Nephron (organoid): ENCODE results near the gene FYCO1.

Source experiments
- H3K27ac Mint-ChIP-seq, 3 experiments: 2 replicates each; pipeline ENCODE4 v1.8.0; 2020; ENCODE audit warnings: mixed read lengths in 3 of 3, mild to moderate bottlenecking in 2 of 3, moderate library complexity in 1 of 3
- H3K27me3 Mint-ChIP-seq: 2 replicates; pipeline ENCODE4 v1.8.0; 2021; ENCODE audit warnings: low read depth, mild to moderate bottlenecking, moderate library complexity, mixed read lengths
- H3K36me3 Mint-ChIP-seq: 2 replicates; pipeline ENCODE4 v1.8.0; 2020; ENCODE audit warnings: low read depth, mixed read lengths
- H3K4me1 Mint-ChIP-seq: 2 replicates; pipeline ENCODE4 v1.8.0; 2020; ENCODE audit warnings: mixed read lengths
- H3K4me3 Mint-ChIP-seq, 3 experiments: 2 replicates each; pipeline ENCODE4 v1.8.0; 2020; ENCODE audit warnings: mild to moderate bottlenecking in 3 of 3, mixed read lengths in 3 of 3, moderate library complexity in 2 of 3
- H3K9me3 Mint-ChIP-seq: 2 replicates; pipeline ENCODE4 v1.8.0; 2020; ENCODE audit warnings: mixed read lengths
- CTCF ChIP-seq, 3 experiments: fragments of 200-600 bp; sonication (generic); IDR thresholded peaks; one replicate each; pipeline ENCODE4 v1.5.0; 2021; ENCODE audit warnings: antibody characterized with exemption in 3 of 3; ENCODE audit not compliant: unreplicated experiment in 3 of 3

FYCO1 gene

GRCh38 chr3:45880725-45881077, 114.9 kb downstream of the FYCO1 start:
- Mint-ChIP-seq H3K27ac (no peak overlapping the region), H3K4me1 (peaks cover 8% of the 10 kb centered on the region), H3K36me3 (no peaks in the 10 kb centered on the region), H3K9me3 (no peaks in the 10 kb centered on the region), H3K4me3 (no peak overlapping the region), H3K27me3 (peaks cover 8% of the 10 kb centered on the region)
- no peak for TF ChIP-seq CTCF (IDR thresholded peaks at IDR 0.05; ENCODE audit: unreplicated experiment in 3 of 3)

- Mint-ChIP-seq H3K36me3 (no peaks in the 10 kb centered on the region), H3K27me3 (no peaks in the 10 kb centered on the region), H3K4me1 (peaks cover 8% of the 10 kb centered on the region), H3K27ac (no peak overlapping the region), H3K9me3 (peaks cover 7% of the 10 kb centered on the region), H3K4me3 (no peak overlapping the region)
- no peak for TF ChIP-seq CTCF (IDR thresholded peaks at IDR 0.05; ENCODE audit: unreplicated experiment in 3 of 3)
These were observed 117.5 kb downstream of the FYCO1 start for GRCh38 chr3:45878124-45878523.

GRCh38 chr3:45874677-45875346, 120.8 kb downstream of the FYCO1 start:
- Mint-ChIP-seq H3K27ac (no peak overlapping the region), H3K36me3 (no peaks in the 10 kb centered on the region), H3K27me3 (peaks cover 7% of the 10 kb centered on the region), H3K9me3 (peaks cover 9% of the 10 kb centered on the region), H3K4me1 (no peaks in the 10 kb centered on the region), H3K4me3 (no peak overlapping the region)
- no peak for TF ChIP-seq CTCF (IDR thresholded peaks at IDR 0.05; ENCODE audit: unreplicated experiment in 3 of 3)

- Mint-ChIP-seq H3K4me3 (no peak overlapping the region), H3K27ac (no peak overlapping the region), H3K9me3 (peaks cover 9% of the 10 kb centered on the region), H3K27me3 (peaks cover 7% of the 10 kb centered on the region), H3K36me3 (no peaks in the 10 kb centered on the region), H3K4me1 (no peaks in the 10 kb centered on the region)
- no peak for TF ChIP-seq CTCF (IDR thresholded peaks at IDR 0.05; ENCODE audit: unreplicated experiment in 3 of 3)
These were observed 122.0 kb downstream of the FYCO1 start for GRCh38 chr3:45873638-45874037.

- Mint-ChIP-seq H3K4me3 (no peak overlapping the region), H3K36me3 (no peaks in the 10 kb centered on the region), H3K27ac (no peak overlapping the region), H3K4me1 (no peaks in the 10 kb centered on the region), H3K9me3 (peaks cover 9% of the 10 kb centered on the region), H3K27me3 (peaks cover 7% of the 10 kb centered on the region)
- TF ChIP-seq CTCF (IDR thresholded peaks at IDR 0.05; ENCODE audit: unreplicated experiment in 3 of 3), result no peak
These were observed 122.6 kb downstream of the FYCO1 start for GRCh38 chr3:45873036-45873435.

GRCh38 chr3:45872569-45872968, 123.1 kb downstream of the FYCO1 start:
- Mint-ChIP-seq H3K4me1 (no peaks in the 10 kb centered on the region), H3K9me3 (peaks cover 9% of the 10 kb centered on the region), H3K27me3 (peaks cover 7% of the 10 kb centered on the region), H3K4me3 (no peak overlapping the region), H3K27ac (no peak overlapping the region), H3K36me3 (no peaks in the 10 kb centered on the region)
- no peak for TF ChIP-seq CTCF (IDR thresholded peaks at IDR 0.05; ENCODE audit: unreplicated experiment in 3 of 3)
